Esophagus squamous epithelium (tissue), 4 donors: Measurements from ENCODE around the gene RASGEF1C.

Experiments
- POLR2A ChIP-seq, 4 donors: fragments of 450-650 bp; IDR thresholded peaks; one replicate each; pipeline ENCODE4 v1.6.1; 2017; ENCODE audit warnings: antibody characterized with exemption in 4 of 4, mild to moderate bottlenecking in 4 of 4, moderate library complexity in 3 of 4
- TF ChIP-seq, protein P1 (sequence below), 6 experiments: fragments of 450-650 bp in 4 of 6; fragments of 200-600 bp in 2 of 6; sonication (generic) in 2 of 6; IDR thresholded peaks; one replicate each; pipeline ENCODE4 v1.5.1; 2016 to 2019; ENCODE audit warnings: antibody characterized with exemption in 6 of 6, mild to moderate bottlenecking in 4 of 6, moderate library complexity in 4 of 6

GRCh38 chr5:180067986-180068385 is 141.0 kb downstream of the RASGEF1C start:
- TF ChIP-seq, protein P1, sequence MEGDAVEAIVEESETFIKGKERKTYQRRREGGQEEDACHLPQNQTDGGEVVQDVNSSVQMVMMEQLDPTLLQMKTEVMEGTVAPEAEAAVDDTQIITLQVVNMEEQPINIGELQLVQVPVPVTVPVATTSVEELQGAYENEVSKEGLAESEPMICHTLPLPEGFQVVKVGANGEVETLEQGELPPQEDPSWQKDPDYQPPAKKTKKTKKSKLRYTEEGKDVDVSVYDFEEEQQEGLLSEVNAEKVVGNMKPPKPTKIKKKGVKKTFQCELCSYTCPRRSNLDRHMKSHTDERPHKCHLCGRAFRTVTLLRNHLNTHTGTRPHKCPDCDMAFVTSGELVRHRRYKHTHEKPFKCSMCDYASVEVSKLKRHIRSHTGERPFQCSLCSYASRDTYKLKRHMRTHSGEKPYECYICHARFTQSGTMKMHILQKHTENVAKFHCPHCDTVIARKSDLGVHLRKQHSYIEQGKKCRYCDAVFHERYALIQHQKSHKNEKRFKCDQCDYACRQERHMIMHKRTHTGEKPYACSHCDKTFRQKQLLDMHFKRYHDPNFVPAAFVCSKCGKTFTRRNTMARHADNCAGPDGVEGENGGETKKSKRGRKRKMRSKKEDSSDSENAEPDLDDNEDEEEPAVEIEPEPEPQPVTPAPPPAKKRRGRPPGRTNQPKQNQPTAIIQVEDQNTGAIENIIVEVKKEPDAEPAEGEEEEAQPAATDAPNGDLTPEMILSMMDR (IDR thresholded peaks at IDR 0.05): no peak
- TF ChIP-seq POLR2A (IDR thresholded peaks at IDR 0.05): no peak
